Occipital lobe (tissue), 2 donors: Measurements from ENCODE around the gene LENG8. TPM values are rescaled to one million over a fixed set of nuclear protein-coding genes. Genes with fewer than 3 reads are reported as not detected.
"Not testable (repeated sequence)": the region's sequence is repeated elsewhere in the genome, so short reads cannot be mapped to it uniquely, and the experiment has no call there.

Experiments used
- DNase-seq: peaks from one replicate; lab custom pipeline; 2025; lab: John Stamatoyannopoulos, UW
- total RNA-seq: library from RNA; depleted of rRNA; stranded (reverse); fragments of >200 nt; gene quantifications from one replicate; pipeline ENCODE4 v1.2.3, GENCODE V29; 2014

LENG8 gene
- total RNA-seq, 1 donor from 2014 or later: 14.5 TPM

GRCh38 chr19:54478677-54479266 lies 29.8 kb downstream of the LENG8 start:
- no peak for DNase-seq

DNA sequence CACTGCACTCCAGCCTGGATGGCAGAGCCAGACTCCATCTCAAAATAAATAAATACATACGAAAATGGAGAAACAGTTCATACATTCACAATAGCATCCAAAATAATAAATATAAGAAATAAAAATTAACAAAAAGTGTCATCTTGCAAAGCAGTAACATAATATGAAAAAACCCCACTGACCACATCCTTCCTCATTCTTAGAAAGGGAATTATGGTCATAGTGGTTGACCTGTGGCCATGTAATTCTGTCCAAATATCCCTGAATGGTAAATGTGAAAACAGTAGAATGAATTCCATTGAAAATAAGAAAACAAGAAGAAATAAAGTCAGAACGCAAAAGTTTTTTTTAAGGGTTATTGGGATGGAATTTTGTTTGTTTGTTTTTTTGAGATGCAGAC lies 31.1 kb downstream of the LENG8 start:
- DNase-seq: no peak

DNA sequence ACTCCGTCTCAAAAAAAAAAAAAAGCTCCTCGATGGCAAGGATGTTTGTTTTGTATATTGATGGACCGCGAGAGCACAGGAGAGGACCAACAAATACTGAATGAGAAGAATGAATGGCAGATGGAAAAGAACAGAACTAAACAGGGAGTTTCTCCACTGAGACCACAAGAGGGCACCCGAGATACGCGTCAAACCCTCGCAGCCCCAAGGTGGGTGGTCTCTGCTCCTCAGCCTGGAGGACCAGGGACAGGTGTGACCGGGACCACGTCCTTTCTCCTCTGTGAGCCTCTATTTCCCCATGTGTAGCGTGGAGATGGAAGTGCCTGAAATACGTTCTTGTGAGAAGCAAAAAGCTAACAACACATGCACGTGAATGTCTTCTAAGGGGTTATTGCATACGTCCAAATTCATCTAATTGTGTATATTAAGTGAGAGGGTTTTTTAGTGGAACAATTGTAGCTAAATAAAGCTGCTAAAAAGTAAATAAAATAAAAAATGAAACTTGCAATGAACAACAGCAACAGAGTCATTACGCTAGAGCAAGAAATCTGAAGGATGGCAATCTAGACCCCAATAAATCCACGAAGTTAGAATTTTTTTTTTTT lies 32.4 kb downstream of the LENG8 start:
- no peak for DNase-seq

DNA sequence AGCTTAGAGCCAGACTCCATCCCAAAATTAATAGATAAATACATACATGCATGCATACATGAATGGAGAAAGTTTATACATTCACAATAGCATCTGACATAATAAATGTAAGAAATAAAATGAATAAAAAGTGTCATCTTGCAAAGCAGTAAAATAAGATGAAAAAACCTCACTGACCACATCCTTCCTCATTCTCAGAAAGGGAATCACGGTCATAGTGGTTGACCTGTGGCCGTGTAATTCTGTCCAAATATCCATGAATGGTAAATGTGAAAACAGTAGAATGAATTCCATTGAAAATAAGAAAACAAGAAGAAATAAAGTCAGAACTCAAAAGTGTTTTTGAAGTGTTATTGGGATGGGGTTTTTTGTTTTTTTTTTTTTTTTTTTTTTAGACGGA lies 33.9 kb downstream of the LENG8 start:
- DNase-seq: no peak

DNA sequence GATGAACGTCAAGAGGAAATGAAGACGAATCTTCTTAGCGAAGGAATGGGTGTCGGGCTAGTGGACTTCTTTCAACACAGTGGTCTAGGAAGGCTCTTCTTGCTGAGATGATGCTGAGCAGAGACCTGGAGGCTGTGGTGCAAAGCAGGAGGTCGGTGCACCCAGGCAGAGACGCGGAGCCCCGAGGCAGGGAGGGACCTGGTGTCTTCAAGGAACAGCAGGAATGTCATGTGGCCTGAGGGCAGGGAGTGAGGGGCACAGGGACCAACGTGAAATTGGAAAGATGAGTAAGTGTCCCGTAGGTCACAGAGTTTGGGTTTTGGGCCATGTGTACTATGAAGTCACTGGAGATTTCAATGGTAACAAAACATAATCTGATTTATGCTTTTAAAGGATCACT lies 35.5 kb downstream of the LENG8 start:
- no peak for DNase-seq

DNA sequence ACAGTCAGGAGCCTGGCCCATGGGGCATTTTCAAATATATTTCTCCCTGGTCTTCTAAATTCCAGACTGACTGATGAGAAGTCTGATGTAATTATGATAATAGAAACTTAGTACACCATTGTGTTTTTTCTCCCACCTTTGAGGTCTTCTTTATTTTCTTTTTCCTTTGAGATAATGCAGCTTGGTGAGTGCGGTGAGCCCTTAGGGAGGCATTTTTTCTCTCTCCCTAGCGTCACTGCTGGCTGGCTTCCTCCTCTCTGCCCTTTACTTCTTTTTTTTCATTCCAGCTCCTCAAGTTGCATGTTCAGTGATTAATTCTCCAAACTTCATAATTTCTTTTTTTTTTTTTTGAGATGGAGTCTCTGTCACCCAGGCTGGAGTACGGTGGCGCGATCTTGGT lies 36.9 kb downstream of the LENG8 start:
- no peak for DNase-seq

DNA sequence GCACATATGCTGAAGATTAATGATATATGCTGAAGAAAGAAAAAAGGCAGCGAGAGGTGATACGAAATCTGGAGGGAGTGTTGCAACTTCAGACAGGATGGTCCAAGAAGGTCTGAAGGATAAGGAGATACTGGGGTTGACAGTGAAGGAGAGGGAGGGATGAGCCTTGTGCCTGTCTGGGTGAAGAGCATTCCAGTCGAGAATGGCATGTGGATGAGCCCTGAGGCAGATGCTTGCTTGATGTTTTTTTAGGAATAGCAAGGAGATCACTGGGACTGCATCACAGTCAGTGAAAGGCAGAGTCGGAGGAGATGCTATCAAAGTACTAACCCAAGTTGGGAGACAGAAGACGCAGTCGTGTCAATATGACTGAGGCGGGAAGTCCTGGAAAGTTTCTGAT lies 40.3 kb downstream of the LENG8 start:
- no peak for DNase-seq

DNA sequence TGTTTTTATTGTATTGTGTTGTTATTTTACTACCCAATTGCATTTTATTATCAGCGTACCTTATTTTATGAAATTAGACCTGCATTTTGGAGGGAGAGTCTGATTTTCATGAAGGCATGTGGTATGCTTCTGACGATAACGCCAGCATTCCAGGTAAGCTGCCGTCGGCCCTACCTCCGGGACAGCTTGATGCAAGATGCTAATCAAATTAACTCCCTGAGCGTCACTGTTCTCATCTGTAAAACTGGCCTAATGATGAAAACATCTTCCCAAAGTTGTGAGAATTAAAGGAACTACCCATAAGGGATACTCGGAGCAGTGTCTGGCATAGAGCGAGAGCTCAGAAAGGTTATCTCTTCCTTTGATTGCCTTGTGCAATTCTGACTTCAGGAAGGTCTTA lies 40.8 kb downstream of the LENG8 start:
- no peak for DNase-seq

- DNase-seq: no peak
These were observed 43.6 kb downstream of the LENG8 start for GRCh38 chr19:54492568-54492967.

GRCh38 chr19:54493056-54493455 lies 44.1 kb downstream of the LENG8 start:
- DNase-seq: not testable (repeated sequence)

DNA sequence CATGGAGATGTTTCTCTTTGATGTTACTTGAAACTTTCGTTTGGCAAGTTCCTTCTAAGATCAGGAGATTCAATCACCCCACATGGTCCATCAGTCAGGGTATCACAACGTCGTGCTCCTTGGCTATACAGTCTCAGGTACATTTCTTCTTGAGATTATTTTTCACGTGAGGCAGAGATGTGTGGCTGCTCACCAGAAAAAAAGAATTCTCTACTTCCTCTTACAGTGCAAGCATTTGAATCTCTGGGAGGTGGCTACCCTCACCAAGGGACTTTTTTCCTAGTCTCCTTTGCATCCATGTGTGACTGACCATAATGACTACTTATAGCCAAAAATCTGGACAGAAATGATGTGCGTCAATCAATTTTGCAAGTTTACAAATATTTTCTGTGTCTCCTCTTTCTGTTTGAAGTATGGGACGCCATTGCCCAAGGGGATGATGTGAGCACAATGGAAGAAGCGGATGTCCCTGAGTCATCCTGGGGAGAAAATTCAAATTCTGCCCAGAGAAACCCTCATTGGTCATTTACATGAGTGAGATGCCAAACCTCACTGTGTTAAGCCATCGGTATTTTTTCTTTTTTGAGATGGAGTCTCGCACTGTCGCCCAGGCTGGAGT lies 45.1 kb downstream of the LENG8 start:
- DNase-seq: no peak

DNA sequence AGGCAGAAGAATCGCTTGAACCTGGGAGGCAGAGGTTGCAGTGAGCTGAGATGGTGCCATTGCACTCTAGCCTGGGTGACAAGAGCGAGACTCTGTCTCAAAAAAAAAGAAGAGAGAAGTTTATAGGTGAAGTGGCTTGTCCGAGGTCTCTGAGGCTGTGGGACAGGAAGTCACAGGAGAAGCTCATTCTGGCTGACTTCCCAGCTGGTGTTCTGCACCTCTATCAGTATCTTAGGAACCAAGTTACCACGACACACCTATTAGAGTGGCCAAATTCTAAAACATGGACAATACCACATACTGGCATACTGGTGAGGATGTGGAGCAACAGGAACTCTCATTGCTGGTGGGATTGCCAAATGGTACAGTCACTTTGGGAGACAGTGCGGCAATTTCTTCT lies 46.3 kb downstream of the LENG8 start:
- DNase-seq: not testable (repeated sequence)

DNA sequence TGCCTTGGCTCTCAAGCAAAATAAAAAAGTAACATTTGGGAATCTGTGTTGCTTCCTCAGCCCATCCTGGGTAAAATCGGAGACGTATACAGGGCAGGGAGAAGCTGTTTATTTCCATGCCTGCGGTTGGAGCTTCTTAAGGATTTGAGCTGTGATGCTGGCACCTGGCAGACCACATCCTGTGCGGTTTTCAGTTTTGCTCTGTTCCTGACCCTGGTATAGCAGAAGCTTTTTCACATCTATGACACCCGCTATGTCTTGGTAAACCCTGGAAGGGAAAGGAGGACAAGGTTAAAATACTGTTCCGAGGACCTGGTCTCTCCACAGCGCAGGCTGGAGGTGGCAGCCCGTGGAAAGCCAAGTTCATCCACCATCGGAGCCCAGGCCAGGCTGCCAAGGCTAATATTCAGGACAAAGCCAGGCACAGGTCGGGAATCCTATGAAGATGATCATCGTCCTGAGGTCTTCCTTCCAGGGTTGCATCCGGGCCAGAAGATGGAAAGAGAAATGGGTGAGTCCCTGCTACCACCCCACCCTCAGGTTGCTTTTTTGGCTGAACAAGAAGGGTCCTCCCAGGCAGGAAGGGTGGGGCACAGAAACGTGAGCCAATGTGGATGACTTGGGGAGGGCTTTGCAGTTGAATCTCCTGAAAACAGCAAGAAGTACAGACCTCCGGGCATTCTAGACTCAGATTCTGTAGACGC lies 48.9 kb downstream of the LENG8 start:
- DNase-seq: not testable (repeated sequence)

DNA sequence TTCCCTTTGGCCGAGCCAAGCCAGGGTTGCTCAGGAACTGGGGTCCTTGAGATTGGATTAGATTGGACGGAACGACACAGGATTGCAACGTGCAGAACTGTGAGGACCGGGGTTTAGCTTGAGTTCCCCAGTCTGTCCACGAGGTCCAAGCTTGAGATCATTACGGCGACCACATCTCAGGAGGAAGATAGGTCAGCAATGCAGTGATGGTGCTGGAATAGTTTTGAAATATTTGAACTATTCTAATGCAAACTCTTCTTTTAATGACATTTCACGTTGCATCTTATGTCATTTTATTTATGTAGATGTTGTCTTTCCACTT lies 49.4 kb downstream of the LENG8 start:
- not testable (repeated sequence) for DNase-seq

DNA sequence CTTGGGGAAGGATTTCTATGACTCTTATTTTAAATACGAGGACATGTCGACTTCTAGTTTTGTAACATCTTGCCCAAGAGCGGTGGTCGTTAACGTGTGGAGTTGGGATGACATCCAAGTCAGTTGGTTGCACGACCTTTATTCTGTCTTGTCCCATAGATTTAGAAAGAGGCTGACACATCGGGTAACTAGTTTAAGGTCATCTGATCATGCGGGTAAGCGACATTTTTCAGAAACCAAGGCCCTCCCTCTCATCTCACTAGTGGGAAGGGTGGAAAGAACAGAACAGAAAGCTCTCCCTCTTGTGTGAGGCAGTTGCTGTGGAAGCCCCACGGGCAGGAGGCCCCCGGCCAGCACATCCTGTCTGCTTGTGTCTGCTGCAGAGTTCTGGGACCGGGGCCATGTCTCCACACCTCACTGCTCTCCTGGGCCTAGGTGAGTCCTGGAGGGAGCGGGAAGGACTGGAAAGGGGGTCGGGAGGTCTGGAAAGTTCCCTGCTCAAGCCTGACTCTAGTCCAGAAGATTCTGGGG lies 53.6 kb downstream of the LENG8 start, which contains the start of gene LAIR2:
Gene LAIR2 (plus strand): TSS at position 314 of the 531 bp plus-strand sequence. CDS start 88 bp downstream, at position 402.
- DNase-seq: no peak

GRCh38 chr19:54505542-54505941 lies 56.5 kb downstream of the LENG8 start:
- not testable (repeated sequence) for DNase-seq

- DNase-seq: no peak
These were observed 57.1 kb downstream of the LENG8 start for GRCh38 chr19:54506079-54506478.

GRCh38 chr19:54507038-54507717 lies 58.2 kb downstream of the LENG8 start:
- not testable (repeated sequence) for DNase-seq

GRCh38 chr19:54507824-54508223 lies 58.8 kb downstream of the LENG8 start:
- DNase-seq: no peak

GRCh38 chr19:54508487-54508886 lies 59.5 kb downstream of the LENG8 start:
- DNase-seq: not testable (repeated sequence)

- not testable (repeated sequence) for DNase-seq
These were observed 60.4 kb downstream of the LENG8 start for GRCh38 chr19:54509200-54509940.
